LNCAP (cell line): ENCODE measurements around the gene ZNF318.

Experiments used
- CTCF ChIP-seq: fragments of 450-650 bp; IDR thresholded peaks from 2 replicates; pipeline ENCODE4 v1.5.1; 2017; ENCODE audit warnings: mild to moderate bottlenecking

ZNF318 gene

GRCh38 chr6:43359381-43359780 lies 10.1 kb downstream of the ZNF318 start:
- TF ChIP-seq CTCF: no peak

GRCh38 chr6:43355862-43356590 lies 13.4 kb downstream of the ZNF318 start:
- TF ChIP-seq CTCF: no peak; the same call in 1 of the 2 replicates

- no peak for TF ChIP-seq CTCF
These were observed 22.0 kb downstream of the ZNF318 start for GRCh38 chr6:43347444-43347843.

DNA sequence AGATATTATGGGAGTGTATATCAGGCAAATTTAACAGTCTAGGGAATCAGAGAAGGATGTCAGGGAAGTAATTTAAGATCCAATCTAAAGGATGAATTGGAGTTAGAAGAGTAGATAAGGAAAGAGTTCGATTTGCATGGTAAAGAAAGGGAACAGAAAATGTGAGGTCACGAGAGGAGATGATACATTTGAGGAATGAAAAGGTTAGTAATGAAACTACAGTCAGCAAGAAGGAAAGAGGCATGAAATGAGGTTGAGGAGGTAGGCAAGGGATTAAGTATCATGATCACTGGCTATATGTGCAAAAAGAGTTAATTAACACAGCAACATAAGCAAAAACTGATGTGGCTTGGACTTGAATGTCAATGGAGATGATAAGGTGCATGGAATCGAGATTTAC lies 22.4 kb downstream of the ZNF318 start:
- no peak for TF ChIP-seq CTCF

- TF ChIP-seq CTCF: no peak
These were observed 30.3 kb downstream of the ZNF318 start for GRCh38 chr6:43339168-43339567.

DNA sequence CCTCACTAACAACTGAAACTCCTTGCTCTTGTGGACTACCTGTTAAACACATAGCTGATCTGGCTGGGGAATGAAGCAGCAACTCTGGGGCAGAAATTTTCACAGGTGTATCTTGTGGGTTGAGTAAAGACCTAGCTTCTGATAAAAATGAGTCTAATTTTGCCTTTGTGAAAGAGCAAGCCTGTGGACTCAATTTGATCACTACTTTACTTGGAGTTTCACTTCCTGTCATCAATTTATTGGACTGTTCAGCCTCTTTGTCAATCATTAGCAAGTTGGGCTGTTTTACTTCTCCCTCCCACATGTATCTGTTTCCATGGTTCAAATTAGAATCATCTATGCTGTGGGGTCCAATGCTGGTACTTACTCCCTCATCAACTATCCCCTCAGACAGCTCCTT lies 31.2 kb downstream of the ZNF318 start:
- no peak for TF ChIP-seq CTCF

- no peak for TF ChIP-seq CTCF
These were observed 33.1 kb downstream of the ZNF318 start for GRCh38 chr6:43336382-43336781.

DNA sequence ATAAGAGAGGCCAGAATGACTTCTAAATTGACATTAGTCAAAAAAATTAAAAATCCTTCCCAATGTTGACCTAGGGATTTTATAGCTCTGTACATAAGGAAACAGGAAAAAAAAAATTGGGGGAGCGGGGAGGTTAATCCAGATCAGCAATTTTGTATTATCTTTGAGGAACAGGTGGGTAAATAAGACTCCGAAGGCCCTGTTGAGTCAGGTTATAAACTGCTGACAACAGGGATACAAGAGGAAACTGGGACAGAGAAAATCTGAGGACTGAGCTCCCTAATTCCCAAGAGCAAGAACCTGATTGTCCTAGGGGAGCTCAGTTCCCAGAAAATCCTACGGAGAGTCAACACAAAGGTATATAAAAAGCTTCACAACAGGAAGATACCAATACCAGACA lies 34.0 kb downstream of the ZNF318 start:
- TF ChIP-seq CTCF: no peak
